HepG2 (cell line): ENCODE measurements around the gene TJAP1. TPM values are rescaled to one million over a fixed set of nuclear protein-coding genes. Genes with fewer than 3 reads are reported as not detected.

Source experiments
- ATAC-seq: fragments of 200-7000 bp; cut with Tn5 transposase; 3 replicates; pipeline ENCODE4 v1.9.1; 2020; ENCODE audit warnings: mild to moderate bottlenecking, moderate library complexity
- BruUV-seq: library from RNA; stranded (reverse); fragments of 400-500 nt; replicated peaks from 2 replicates; lab custom pipeline; 2021; lab: Mats Ljungman, UMichigan
- CTCF ChIA-PET: fragments of 300-600 bp; formaldehyde crosslinking; extraction: SDS; loops from one replicate; lab custom pipeline; 2021; ENCODE audit warnings: low total read pairs, inconsistent platforms, low intra/inter-chr PET ratio; lab: Yijun Ruan, JAX
- POLR2A ChIA-PET: fragments of 350-600 bp; sonication (Branson Sonifier 250); formaldehyde crosslinking; loops from one replicate; lab custom pipeline; 2020; ENCODE audit warnings: antibody characterized with exemption, inconsistent platforms; lab: Yijun Ruan, JAX
- DNase-seq: peaks from one replicate; pipeline ENCODE4 v3.0.0-alpha.2; 2015; ENCODE audit warnings: low spot score
- FAIRE-seq: peaks from 3 replicates; lab custom pipeline; 2011; peaks lifted over from hg19 to GRCh38; lab: Jason Lieb, UNC
- H2AFZ ChIP-seq: one replicate; pipeline ENCODE4 v1.6.1; 2011; ENCODE audit warnings: low read length, inconsistent platforms
- H3K27ac ChIP-seq: fragments of 300-600 bp; 3 replicates; pipeline ENCODE4 v1.8.0; 2011; ENCODE audit warnings: mixed run types, mild to moderate bottlenecking, mixed read lengths, low read length, inconsistent platforms; ENCODE audit not compliant: insufficient read depth; ENCODE audit errors: extremely low read length
- H3K27me3 ChIP-seq, 2 experiments: fragments of 200-600 bp in 1 of 2; 2 replicates in 1 of 2; 3 replicates in 1 of 2; pipeline versions ENCODE4 v1.6.0 to v1.8.0; 2011; ENCODE audit warnings: low read length in 2 of 2, mild to moderate bottlenecking in 2 of 2, moderate library complexity in 2 of 2, inconsistent platforms in 1 of 2; ENCODE audit not compliant: insufficient read depth in 2 of 2, control insufficient read depth in 1 of 2
- H3K36me3 ChIP-seq, 2 experiments: fragments of 200-600 bp in 1 of 2; replicated peaks in 1 of 2; 2 replicates in 1 of 2; 3 replicates in 1 of 2; pipeline versions ENCODE4 v1.5.1 to v1.8.0; 2011; ENCODE audit warnings: low read length in 2 of 2, inconsistent platforms in 1 of 2; ENCODE audit not compliant: insufficient read depth in 2 of 2, control insufficient read depth in 1 of 2
- H3K4me1 ChIP-seq: 2 replicates; pipeline ENCODE4 v1.5.1; 2012; ENCODE audit warnings: low read length, inconsistent platforms; ENCODE audit not compliant: insufficient read depth
- H3K4me2 ChIP-seq: 2 replicates; pipeline ENCODE4 v1.6.0; 2011; ENCODE audit warnings: low read depth, low read length, inconsistent platforms
- H3K4me3 ChIP-seq, 3 experiments: fragments of 200-600 bp in 1 of 3; sonication (generic), shearing (Covaris generic) in 1 of 3; replicated peaks in 1 of 3; 2 replicates each; pipeline ENCODE4 v1.5.1; 2011 to 2016; ENCODE audit warnings: low read length in 3 of 3, inconsistent platforms in 2 of 3, low read depth in 2 of 3, mild to moderate bottlenecking in 2 of 3, control low read depth in 1 of 3, mixed read lengths in 1 of 3; ENCODE audit not compliant: insufficient read depth in 1 of 3
- H3K79me2 ChIP-seq: one replicate; pipeline ENCODE4 v1.6.1; 2011; ENCODE audit warnings: low read length, inconsistent platforms; ENCODE audit not compliant: insufficient read depth
- H3K9ac ChIP-seq: 2 replicates; pipeline ENCODE4 v1.6.0; 2011; ENCODE audit warnings: mild to moderate bottlenecking, low read depth, low read length, inconsistent platforms; ENCODE audit not compliant: insufficient read depth
- H3K9me3 ChIP-seq: 2 replicates; pipeline ENCODE4 v1.5.1; 2012; ENCODE audit warnings: mild to moderate bottlenecking, low read length
- H4K20me1 ChIP-seq: 2 replicates; pipeline ENCODE4 v1.6.0; 2011; ENCODE audit warnings: inconsistent platforms, mild to moderate bottlenecking, low read length, moderate library complexity; ENCODE audit not compliant: insufficient read depth
- AGO1 ChIP-seq: fragments of 200-400 bp; formaldehyde crosslinking; IDR thresholded peaks from 2 replicates; pipeline ENCODE4 v1.6.1; 2017; ENCODE audit warnings: mild to moderate bottlenecking, low read depth, low read length, moderate library complexity; ENCODE audit not compliant: poor library complexity, severe bottlenecking
- AGO2 ChIP-seq: fragments of 200-400 bp; formaldehyde crosslinking; optimal IDR thresholded peaks from 2 replicates; pipeline ENCODE3; 2017; ENCODE audit warnings: mild to moderate bottlenecking, low read depth, low read length, moderate library complexity
- CEBPG ChIP-seq: IDR thresholded peaks from 2 replicates; pipeline ENCODE4 v1.6.1; 2016
- DZIP1 ChIP-seq: sonication (generic); formaldehyde crosslinking; IDR thresholded peaks from 2 replicates; pipeline ENCODE4 v1.5.0; 2020; ENCODE audit warnings: mild to moderate bottlenecking, missing genetic modification reagents
- GLI4 ChIP-seq: sonication (generic); formaldehyde crosslinking; IDR thresholded peaks from 2 replicates; pipeline ENCODE4 v1.5.1; 2020; ENCODE audit warnings: missing genetic modification reagents, mild to moderate bottlenecking, moderate library complexity, borderline replicate concordance
- HNRNPK ChIP-seq: fragments of 200-400 bp; formaldehyde crosslinking; IDR thresholded peaks from 2 replicates; pipeline ENCODE4 v1.6.1; 2018; ENCODE audit warnings: low read length, low read depth, moderate library complexity, mild to moderate bottlenecking; ENCODE audit not compliant: poor library complexity, severe bottlenecking
- MIXL1 ChIP-seq: IDR thresholded peaks from 2 replicates; pipeline ENCODE4 v1.6.1; 2016
- MTF2 ChIP-seq: sonication (generic); formaldehyde crosslinking; IDR thresholded peaks from 2 replicates; pipeline ENCODE4 v1.5.0; 2020; ENCODE audit warnings: missing genetic modification reagents, borderline replicate concordance
- TAF15 ChIP-seq: fragments of 200-400 bp; formaldehyde crosslinking; IDR thresholded peaks from one replicate; pipeline ENCODE4 v1.6.1; 2018; ENCODE audit warnings: mild to moderate bottlenecking, low read depth, low read length; ENCODE audit not compliant: poor library complexity, severe bottlenecking
- ZNF530 ChIP-seq: sonication (generic); formaldehyde crosslinking; IDR thresholded peaks from 2 replicates; pipeline ENCODE4 v1.5.0; 2020; ENCODE audit warnings: low read depth, mild to moderate bottlenecking, missing genetic modification reagents
- ZNF879 ChIP-seq: sonication (generic); formaldehyde crosslinking; IDR thresholded peaks from 2 replicates; pipeline ENCODE4 v1.8.1; 2023; ENCODE audit warnings: missing genetic modification reagents
- WGBS: methylation state at CpG from one replicate; pipeline ENCODE4 v1.1.6; 2017; ENCODE audit warnings: low lambda C conversion rate; 5-methylcytosine and 5-hydroxymethylcytosine counted together
- in situ Hi-C: cut with HindIII; loops from 2 replicates; pipeline ENCODE4 v1.10.0; 2017; ENCODE audit warnings: low pct_unique_long_range_greater_than_20kb; ENCODE audit not compliant: extremely low pct_ligation_motif_present
- intact Hi-C: fragments of 100-400 bp; cut with micrococcal nuclease; formaldehyde crosslinking; loops from one replicate; pipeline ENCODE4 v1.10.0; 2022; ENCODE audit not compliant: unreplicated experiment
- polyA plus RNA-seq, 8 experiments: library from polyadenylated mRNA; depleted of rRNA in 3 of 8; stranded (reverse) in 7 of 8; unstranded in 1 of 8; fragments of >200 nt; fragmentation: Illumina TruSeq in 4 of 8; extraction: Trizol in 4 of 8; gene quantifications; 2 replicates each; pipeline versions ENCODE4 v1.2.1 to v1.2.3, GENCODE V29; 2011 to 2016; ENCODE audit warnings: low read depth in 4 of 8, missing spikeins in 1 of 8, mixed read lengths in 1 of 8; ENCODE audit not compliant: insufficient read depth in 1 of 8
- total RNA-seq, 5 experiments: library from RNA; depleted of rRNA; stranded (reverse); fragments of >200 nt; fragmentation: Illumina TruSeq; extraction: Trizol; gene quantifications; 2 replicates each; pipeline ENCODE4 v1.2.3, GENCODE V29; 2016; ENCODE audit warnings: low read depth in 1 of 5
- TF ChIP-seq, protein P1 (sequence below): sonication (generic); formaldehyde crosslinking; IDR thresholded peaks from 2 replicates; pipeline ENCODE4 v1.4.0; 2020; ENCODE audit warnings: missing genetic modification reagents
- TF ChIP-seq, protein P2 (sequence below): sonication (generic); formaldehyde crosslinking; IDR thresholded peaks from 2 replicates; pipeline ENCODE4 v1.5.0; 2020; ENCODE audit warnings: mild to moderate bottlenecking, missing genetic modification reagents, moderate library complexity

Gene TJAP1
- total and polyA plus RNA-seq, 2 of the 13 experiments (the other 11 are each of a cell fraction or from before 2014, with no cell fraction given): 15.7 to 41.6 TPM

DNA sequence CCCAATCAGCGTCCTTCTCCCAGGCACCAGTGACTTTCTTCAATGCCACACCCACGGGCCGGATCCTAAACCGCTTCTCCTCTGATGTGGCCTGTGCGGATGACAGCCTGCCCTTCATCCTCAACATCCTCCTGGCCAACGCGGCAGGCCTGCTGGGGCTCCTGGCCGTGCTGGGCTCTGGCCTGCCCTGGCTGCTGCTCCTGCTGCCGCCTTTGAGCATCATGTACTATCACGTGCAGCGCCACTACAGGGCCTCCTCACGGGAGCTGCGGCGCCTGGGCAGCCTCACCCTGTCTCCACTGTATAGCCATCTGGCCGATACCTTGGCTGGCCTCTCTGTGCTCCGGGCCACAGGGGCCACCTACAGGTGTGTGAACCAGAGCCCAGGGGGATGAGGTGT, 31.8 kb upstream of the TJAP1 start:
- CTCF ChIA-PET: no interaction called here
- DNase-seq (no peak), ATAC-seq (no peak; the same call in 2 of the 3 replicates), FAIRE-seq (no peak)
- Histone ChIP-seq H3K4me3 (no peak overlapping the region), H4K20me1 (no peaks in the 10 kb centered on the region), H3K79me2 (no peaks in the 10 kb centered on the region), H3K9me3 (no peaks in the 10 kb centered on the region), H3K9ac (no peak overlapping the region), H3K36me3 (peaks cover 27 to 58% of the 10 kb centered on the region in 2 experiments), H3K27me3 (no peaks in the 10 kb centered on the region), H3K4me1 (no peaks in the 10 kb centered on the region), H3K4me2 (no peak overlapping the region), H2AFZ (no peak overlapping the region), H3K27ac (no peak overlapping the region)
- POLR2A ChIA-PET: interaction anchor here (0.8 to 1.1 kb wide), 3 partner anchors 9 to 44 kb away, joined by 3 read pairs; partner anchors contain the start of gene DLK2
- no TSS peak for BruUV-seq
- TF ChIP-seq, protein P1, sequence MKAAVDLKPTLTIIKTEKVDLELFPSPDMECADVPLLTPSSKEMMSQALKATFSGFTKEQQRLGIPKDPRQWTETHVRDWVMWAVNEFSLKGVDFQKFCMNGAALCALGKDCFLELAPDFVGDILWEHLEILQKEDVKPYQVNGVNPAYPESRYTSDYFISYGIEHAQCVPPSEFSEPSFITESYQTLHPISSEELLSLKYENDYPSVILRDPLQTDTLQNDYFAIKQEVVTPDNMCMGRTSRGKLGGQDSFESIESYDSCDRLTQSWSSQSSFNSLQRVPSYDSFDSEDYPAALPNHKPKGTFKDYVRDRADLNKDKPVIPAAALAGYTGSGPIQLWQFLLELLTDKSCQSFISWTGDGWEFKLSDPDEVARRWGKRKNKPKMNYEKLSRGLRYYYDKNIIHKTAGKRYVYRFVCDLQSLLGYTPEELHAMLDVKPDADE (CRISPR knock-in tag): no peak
- in situ Hi-C loops: no loop called here
- intact Hi-C loops: no loop called here
- 98% methylated on average over 16 of the region's 16 CpGs for WGBS

DNA sequence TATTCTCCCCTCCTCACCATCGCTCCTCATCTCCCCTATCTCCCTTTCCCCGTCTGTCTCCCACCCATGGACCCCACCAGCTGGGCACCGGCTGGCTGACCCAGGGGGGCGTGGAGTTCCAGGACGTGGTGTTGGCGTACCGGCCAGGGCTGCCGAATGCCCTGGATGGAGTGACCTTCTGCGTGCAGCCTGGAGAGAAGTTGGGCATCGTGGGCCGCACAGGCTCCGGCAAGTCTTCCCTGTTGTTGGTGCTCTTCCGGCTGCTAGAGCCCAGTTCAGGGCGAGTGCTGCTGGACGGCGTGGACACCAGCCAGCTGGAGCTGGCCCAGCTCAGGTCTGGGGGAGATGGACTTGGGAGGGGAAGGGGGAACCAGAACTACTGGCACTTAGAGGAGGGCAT, 29.8 kb upstream of the TJAP1 start:
- no TSS peak for BruUV-seq
- Histone ChIP-seq H3K27me3 (no peaks in the 10 kb centered on the region), H3K4me2 (no peak overlapping the region), H3K79me2 (no peaks in the 10 kb centered on the region), H4K20me1 (no peaks in the 10 kb centered on the region), H3K9ac (no peak overlapping the region), H3K4me3 (no peak overlapping the region), H3K27ac (no peak overlapping the region), H3K9me3 (no peaks in the 10 kb centered on the region), H3K36me3 (peaks cover 28 to 51% of the 10 kb centered on the region in 2 experiments), H2AFZ (no peak overlapping the region), H3K4me1 (no peaks in the 10 kb centered on the region)
- ATAC-seq (no peak), DNase-seq (no peak), FAIRE-seq (no peak)
- intact Hi-C loops (no loop called here), in situ Hi-C loops (no loop called here)
- ChIA-PET POLR2A (interaction anchor here (1.1 to 2.6 kb wide), 3 partner anchors 9 to 20 kb away, joined by 3 to 8 read pairs (median 4); partner anchors contain the start of gene ABCC10), CTCF (no interaction called here)
- 99% methylated on average over 16 of the region's 16 CpGs for WGBS
- peak; percentile 66 for TF ChIP-seq AGO2
- TF ChIP-seq HNRNPK: peak; percentile 34
- TF ChIP-seq GLI4 (CRISPR knock-in tag): no peak
- no peak for TF ChIP-seq DZIP1 (CRISPR knock-in tag)
- TF ChIP-seq ZNF879: no peak
- no peak for TF ChIP-seq MIXL1 (CRISPR knock-in tag)
- no peak for TF ChIP-seq TAF15
- TF ChIP-seq, protein P2, sequence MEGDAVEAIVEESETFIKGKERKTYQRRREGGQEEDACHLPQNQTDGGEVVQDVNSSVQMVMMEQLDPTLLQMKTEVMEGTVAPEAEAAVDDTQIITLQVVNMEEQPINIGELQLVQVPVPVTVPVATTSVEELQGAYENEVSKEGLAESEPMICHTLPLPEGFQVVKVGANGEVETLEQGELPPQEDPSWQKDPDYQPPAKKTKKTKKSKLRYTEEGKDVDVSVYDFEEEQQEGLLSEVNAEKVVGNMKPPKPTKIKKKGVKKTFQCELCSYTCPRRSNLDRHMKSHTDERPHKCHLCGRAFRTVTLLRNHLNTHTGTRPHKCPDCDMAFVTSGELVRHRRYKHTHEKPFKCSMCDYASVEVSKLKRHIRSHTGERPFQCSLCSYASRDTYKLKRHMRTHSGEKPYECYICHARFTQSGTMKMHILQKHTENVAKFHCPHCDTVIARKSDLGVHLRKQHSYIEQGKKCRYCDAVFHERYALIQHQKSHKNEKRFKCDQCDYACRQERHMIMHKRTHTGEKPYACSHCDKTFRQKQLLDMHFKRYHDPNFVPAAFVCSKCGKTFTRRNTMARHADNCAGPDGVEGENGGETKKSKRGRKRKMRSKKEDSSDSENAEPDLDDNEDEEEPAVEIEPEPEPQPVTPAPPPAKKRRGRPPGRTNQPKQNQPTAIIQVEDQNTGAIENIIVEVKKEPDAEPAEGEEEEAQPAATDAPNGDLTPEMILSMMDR (CRISPR knock-in tag): no peak
- no peak for TF ChIP-seq MTF2 (CRISPR knock-in tag)
- no peak for TF ChIP-seq ZNF530 (CRISPR knock-in tag)
- TF ChIP-seq CEBPG (CRISPR knock-in tag): no peak
- no peak for TF ChIP-seq AGO1
